HG02938 (cell line): ENCODE data around the gene TMEM61.

ENCODE experiments used
- ATAC-seq: cut with Tn5 transposase; IDR thresholded peaks from one replicate; pipeline ENCODE4 v1.9.1; 2021; ENCODE audit warnings: mild to moderate bottlenecking, moderate library complexity; ENCODE audit not compliant: unreplicated experiment

The TMEM61 gene

GRCh38 chr1:55035904-55036303 lies 55.5 kb downstream of the TMEM61 start:
- no peak for ATAC-seq

GRCh38 chr1:55037733-55038551 lies 57.5 kb downstream of the TMEM61 start:
- no peak for ATAC-seq

GRCh38 chr1:55038552-55038838 lies 58.1 kb downstream of the TMEM61 start:
- ATAC-seq: no peak

- ATAC-seq: no peak
Observed at GRCh38 chr1:55038974-55039341, 58.5 kb downstream of the TMEM61 start.

GRCh38 chr1:55039342-55040082 lies 59.1 kb downstream of the TMEM61 start, which contains the start of gene PCSK9:
Gene PCSK9, plus strand, starts transcription at chr1:55039548. Its CDS starts 290 bp downstream, at chr1:55039838.
- no peak for ATAC-seq

- ATAC-seq: no peak
Observed at GRCh38 chr1:55040083-55040932, 59.9 kb downstream of the TMEM61 start.

- ATAC-seq: no peak
Observed at GRCh38 chr1:55040933-55041494, 60.6 kb downstream of the TMEM61 start.

GRCh38 chr1:55041613-55042012 lies 61.2 kb downstream of the TMEM61 start:
- no peak for ATAC-seq
